ENCODE data around the gene RHCE. TPM values are rescaled to one million over a fixed set of nuclear protein-coding genes. Genes with fewer than 3 reads are reported as not detected.
"Not testable (repeated sequence)": the region's sequence is repeated elsewhere in the genome, so short reads cannot be mapped to it uniquely, and the experiment has no call there.

The RHCE gene
- total and polyA plus RNA-seq, 9 of the 15 experiments (the other 6 are each of a cell fraction or from before 2014, with no cell fraction given), result 5.4 to 31.5 (median 12.6) TPM

DNA sequence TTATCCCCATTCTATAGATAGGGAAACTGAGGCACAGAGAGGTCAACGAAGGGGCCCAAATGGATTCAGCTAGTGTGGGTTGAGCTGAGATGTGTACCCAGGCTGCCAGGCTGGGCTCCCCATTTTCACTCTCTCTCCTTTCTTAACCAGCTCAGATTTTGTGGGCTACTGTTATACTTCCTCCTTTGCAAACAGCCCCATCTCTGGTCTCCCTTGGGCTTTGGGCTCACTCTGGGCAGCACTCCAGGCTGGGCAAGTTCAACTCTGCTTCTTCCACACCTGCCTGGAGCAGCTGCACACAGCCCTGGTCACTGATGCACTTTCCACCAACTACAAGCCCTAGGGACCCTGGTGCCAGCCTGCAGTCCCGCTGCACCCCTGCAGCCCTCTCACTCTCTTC lies 22.5 kb downstream of the RHCE start:
- in situ Hi-C loops (cut with MboI); H3K4me3 ChIP-seq; BruUV-seq (replicated peaks); H3K79me2 ChIP-seq (ENCODE audit: control insufficient read depth, insufficient read depth, low read length); H3K9me3 ChIP-seq (replicated peaks; ENCODE audit: control insufficient read depth, insufficient read depth, low read depth, low read length); H3K4me1 ChIP-seq (replicated peaks in 1 of 2; ENCODE audit: control insufficient read depth in 2 of 2, insufficient read depth in 2 of 2, low read length in 2 of 2); ATAC-seq; H3K4me2 ChIP-seq (ENCODE audit: insufficient read depth, low read length); CTCF ChIA-PET (ENCODE audit: low intra/inter-chr PET ratio); H3K36me3 ChIP-seq (ENCODE audit: control insufficient read depth, insufficient read depth, low read length); H3K9ac ChIP-seq (ENCODE audit: insufficient read depth in 1 of 2, low read depth in 2 of 2, low read length in 2 of 2); H3K27me3 ChIP-seq (ENCODE audit: control insufficient read depth in 2 of 2, insufficient read depth in 2 of 2, low read length in 2 of 2); POLR2A ChIA-PET; H3K27ac ChIP-seq (ENCODE audit: extremely low read depth, low read depth, low read length); H4K20me1 ChIP-seq (replicated peaks; ENCODE audit: control insufficient read depth, insufficient read depth, low read length); DNase-seq (ENCODE audit: extremely low read depth in 1 of 4, low spot score in 3 of 4); FAIRE-seq; H3K9me1 ChIP-seq (ENCODE audit: control insufficient read depth, insufficient read depth, low read length); H2AFZ ChIP-seq (ENCODE audit: low read depth, low read length): not testable (repeated sequence)
- no CpG with 5 or more reads among the region's 2 CpGs for WGBS (ENCODE audit: insufficient coverage, low coverage, missing lambda C conversion rate)
- intact Hi-C loops (cut with micrococcal nuclease), result loop anchor here (10.0 kb wide), 1 partner anchor 153 kb away; the partner anchor contains the start of gene RSRP1

DNA sequence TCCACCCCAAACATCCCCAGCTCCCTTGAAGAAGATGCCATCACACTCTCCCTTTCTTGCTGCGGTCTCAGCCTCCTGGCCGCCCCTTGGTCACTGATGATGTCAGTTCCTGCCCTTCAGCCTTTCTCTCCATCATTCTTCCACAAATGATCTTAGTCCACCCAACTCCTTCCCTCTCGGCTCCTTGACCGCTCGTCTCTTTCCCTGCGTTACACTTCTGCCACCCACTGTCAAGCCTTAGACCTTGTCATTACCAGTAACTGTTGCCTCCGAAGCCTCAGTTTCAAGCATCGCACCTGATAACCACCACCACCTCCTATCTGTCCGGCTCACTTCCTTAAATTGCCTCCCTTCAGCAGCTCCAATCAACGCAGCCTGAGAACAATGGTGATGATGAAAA lies 23.1 kb downstream of the RHCE start:
- H4K20me1 ChIP-seq (replicated peaks; ENCODE audit: control insufficient read depth, insufficient read depth, low read length); H3K36me3 ChIP-seq (ENCODE audit: control insufficient read depth, insufficient read depth, low read length); H3K27me3 ChIP-seq (ENCODE audit: control insufficient read depth in 2 of 2, insufficient read depth in 2 of 2, low read length in 2 of 2); H3K9me3 ChIP-seq (replicated peaks; ENCODE audit: control insufficient read depth, insufficient read depth, low read depth, low read length); H3K9ac ChIP-seq (ENCODE audit: insufficient read depth in 1 of 2, low read depth in 2 of 2, low read length in 2 of 2); H3K4me3 ChIP-seq; BruUV-seq (replicated peaks); POLR2A ChIA-PET; H3K27ac ChIP-seq (ENCODE audit: extremely low read depth, low read depth, low read length); H2AFZ ChIP-seq (ENCODE audit: low read depth, low read length); H3K4me2 ChIP-seq (ENCODE audit: insufficient read depth, low read length); DNase-seq (ENCODE audit: extremely low read depth in 1 of 4, low spot score in 3 of 4); in situ Hi-C loops (cut with MboI); H3K4me1 ChIP-seq (replicated peaks in 1 of 2; ENCODE audit: control insufficient read depth in 2 of 2, insufficient read depth in 2 of 2, low read length in 2 of 2); H3K9me1 ChIP-seq (ENCODE audit: control insufficient read depth, insufficient read depth, low read length); H3K79me2 ChIP-seq (ENCODE audit: control insufficient read depth, insufficient read depth, low read length): not testable (repeated sequence)
- ATAC-seq (peak; percentile 88), FAIRE-seq (peak; percentile 78)
- WGBS (ENCODE audit: insufficient coverage, low coverage, missing lambda C conversion rate), result 64% methylated on average over 2 of the region's 10 CpGs
- CTCF ChIA-PET (ENCODE audit: low intra/inter-chr PET ratio), result interaction anchor here (0.6 kb wide), 1 partner anchor 363 kb away, joined by 5 read pairs; no protein-coding TSS in a partner anchor
- TF ChIP-seq RAD21 (CRISPR knock-in tag; conservative IDR thresholded peaks at IDR 0.05 in 1 of 2, IDR thresholded peaks at IDR 0.05 in 1 of 2) (peak in 1 of 2 experiments; percentile 22; a peak in 1 of 4 replicates), CTBP1 (IDR thresholded peaks at IDR 0.05; ENCODE audit: borderline replicate concordance) (peak; percentile 35; the same call in 1 of the 2 replicates)
- TF ChIP-seq, protein P1, sequence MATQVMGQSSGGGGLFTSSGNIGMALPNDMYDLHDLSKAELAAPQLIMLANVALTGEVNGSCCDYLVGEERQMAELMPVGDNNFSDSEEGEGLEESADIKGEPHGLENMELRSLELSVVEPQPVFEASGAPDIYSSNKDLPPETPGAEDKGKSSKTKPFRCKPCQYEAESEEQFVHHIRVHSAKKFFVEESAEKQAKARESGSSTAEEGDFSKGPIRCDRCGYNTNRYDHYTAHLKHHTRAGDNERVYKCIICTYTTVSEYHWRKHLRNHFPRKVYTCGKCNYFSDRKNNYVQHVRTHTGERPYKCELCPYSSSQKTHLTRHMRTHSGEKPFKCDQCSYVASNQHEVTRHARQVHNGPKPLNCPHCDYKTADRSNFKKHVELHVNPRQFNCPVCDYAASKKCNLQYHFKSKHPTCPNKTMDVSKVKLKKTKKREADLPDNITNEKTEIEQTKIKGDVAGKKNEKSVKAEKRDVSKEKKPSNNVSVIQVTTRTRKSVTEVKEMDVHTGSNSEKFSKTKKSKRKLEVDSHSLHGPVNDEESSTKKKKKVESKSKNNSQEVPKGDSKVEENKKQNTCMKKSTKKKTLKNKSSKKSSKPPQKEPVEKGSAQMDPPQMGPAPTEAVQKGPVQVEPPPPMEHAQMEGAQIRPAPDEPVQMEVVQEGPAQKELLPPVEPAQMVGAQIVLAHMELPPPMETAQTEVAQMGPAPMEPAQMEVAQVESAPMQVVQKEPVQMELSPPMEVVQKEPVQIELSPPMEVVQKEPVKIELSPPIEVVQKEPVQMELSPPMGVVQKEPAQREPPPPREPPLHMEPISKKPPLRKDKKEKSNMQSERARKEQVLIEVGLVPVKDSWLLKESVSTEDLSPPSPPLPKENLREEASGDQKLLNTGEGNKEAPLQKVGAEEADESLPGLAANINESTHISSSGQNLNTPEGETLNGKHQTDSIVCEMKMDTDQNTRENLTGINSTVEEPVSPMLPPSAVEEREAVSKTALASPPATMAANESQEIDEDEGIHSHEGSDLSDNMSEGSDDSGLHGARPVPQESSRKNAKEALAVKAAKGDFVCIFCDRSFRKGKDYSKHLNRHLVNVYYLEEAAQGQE (IDR thresholded peaks at IDR 0.05; ENCODE audit: borderline replicate concordance), result peak; percentile 34; the same call in 1 of the 2 replicates
- TF ChIP-seq, protein P1 (CRISPR knock-in tag; IDR thresholded peaks at IDR 0.05; ENCODE audit: low read depth), result not testable (repeated sequence)
- intact Hi-C loops (cut with micrococcal nuclease), result loop anchor here (10.0 kb wide), 1 partner anchor 153 kb away; the partner anchor contains the start of gene RSRP1

Measured in K562 (cell line).